T-cell (primary cell): ENCODE measurements around the gene TTLL10. TPM values are rescaled to one million over a fixed set of nuclear protein-coding genes. Genes with fewer than 3 reads are reported as not detected.
"Not testable (repeated sequence)": the region's sequence is repeated elsewhere in the genome, so short reads cannot be mapped to it uniquely, and the experiment has no call there.

ENCODE experiments used
- ATAC-seq, 4 experiments: fragments of 200-7000 bp in 3 of 4; fragments of 150-1000 bp in 1 of 4; cut with Tn5 transposase; replicated peaks in 1 of 4; 1 replicate in 3 of 4; 2 replicates in 1 of 4; pipeline ENCODE4 v1.10.0; 2021; ENCODE audit warnings: moderate library complexity in 3 of 4, mild to moderate bottlenecking in 2 of 4, moderate number of reproducible peaks in 1 of 4
- CTCF ChIA-PET, 2 donors: fragments of 300-600 bp; sonication (Branson Sonifier 250); formaldehyde crosslinking; loops; one replicate each; lab custom pipeline; 2022; ENCODE audit warnings: antibody characterized with exemption in 2 of 2; lab: Charles Lee
- POLR2A ChIA-PET, 2 donors: fragments of 300-600 bp; sonication (Branson Sonifier 250); formaldehyde crosslinking; loops; one replicate each; lab custom pipeline; 2022; ENCODE audit warnings: antibody characterized with exemption in 2 of 2; lab: Charles Lee
- DNase-seq, 35 experiments: peaks; one replicate each; pipeline versions ENCODE4 v3.0.0 to v3.0.0-alpha.2; 2013 to 2023
- H3K27ac ChIP-seq: one replicate; pipeline ENCODE4 v1.5.1; 2013; ENCODE audit warnings: low read length
- H3K27me3 ChIP-seq, 2 experiments: replicated peaks in 1 of 2; 1 replicate in 1 of 2; 2 replicates in 1 of 2; pipeline versions ENCODE4 v1.6.1 to v1.7.0; 2013; ENCODE audit warnings: low read length in 1 of 2, mixed read lengths in 1 of 2; ENCODE audit not compliant: control insufficient read depth in 2 of 2, insufficient read depth in 2 of 2; ENCODE audit errors: extremely low read depth in 1 of 2
- H3K36me3 ChIP-seq, 2 donors: 1 replicate in 1 of 2; 2 replicates in 1 of 2; pipeline versions ENCODE4 v1.6.1 to v1.7.0; 2013; ENCODE audit warnings: low read length in 1 of 2; ENCODE audit not compliant: control insufficient read depth in 2 of 2, insufficient read depth in 1 of 2; ENCODE audit errors: extremely low read depth in 1 of 2
- H3K4me1 ChIP-seq, 2 experiments: 1 replicate in 1 of 2; 2 replicates in 1 of 2; pipeline versions ENCODE4 v1.6.1 to v1.7.0; 2013; ENCODE audit warnings: low read length in 2 of 2, mixed read lengths in 1 of 2; ENCODE audit not compliant: insufficient read depth in 2 of 2, control insufficient read depth in 1 of 2; ENCODE audit errors: extremely low read depth in 1 of 2
- H3K4me3 ChIP-seq, 2 donors: 1 replicate in 1 of 2; 2 replicates in 1 of 2; pipeline versions ENCODE4 v1.5.1 to v1.7.0; 2013; ENCODE audit warnings: mild to moderate bottlenecking in 2 of 2, low read length in 1 of 2, moderate library complexity in 1 of 2; ENCODE audit not compliant: control insufficient read depth in 1 of 2; ENCODE audit errors: extremely low read depth in 1 of 2
- H3K9me3 ChIP-seq: 2 replicates; pipeline ENCODE4 v1.7.0; 2013
- H3K27ac Mint-ChIP-seq, 2 donors: one replicate each; pipeline ENCODE4 v1.8.0; 2020 to 2021; ENCODE audit warnings: mild to moderate bottlenecking in 2 of 2, mixed read lengths in 2 of 2
- H3K27me3 Mint-ChIP-seq, 2 donors: one replicate each; pipeline ENCODE4 v1.8.0; 2021 to 2022; ENCODE audit warnings: mixed read lengths in 2 of 2
- H3K36me3 Mint-ChIP-seq: one replicate; pipeline ENCODE4 v1.8.0; 2021; ENCODE audit warnings: mixed read lengths
- H3K4me1 Mint-ChIP-seq, 3 donors: one replicate each; pipeline ENCODE4 v1.8.0; 2020 to 2022; ENCODE audit warnings: mixed read lengths in 3 of 3, mild to moderate bottlenecking in 1 of 3
- H3K4me3 Mint-ChIP-seq, 3 donors: one replicate each; pipeline ENCODE4 v1.8.0; 2020 to 2022; ENCODE audit warnings: mild to moderate bottlenecking in 3 of 3, mixed read lengths in 3 of 3, moderate library complexity in 3 of 3
- H3K9me3 Mint-ChIP-seq, 3 donors: one replicate each; pipeline ENCODE4 v1.8.0; 2020 to 2022; ENCODE audit warnings: mixed read lengths in 3 of 3
- WGBS: methylation state at CpG from one replicate; pipeline ENCODE4 v1.1.5; 2013; ENCODE audit warnings: missing lambda C conversion rate; ENCODE audit not compliant: insufficient coverage; 5-methylcytosine and 5-hydroxymethylcytosine counted together
- total RNA-seq, 35 experiments: library from RNA in 6 of 35; stranded (reverse) in 6 of 35; fragments of 120-200 nt in 1 of 35; gene quantifications; one replicate each; pipeline versions ENCODE4 v1.2.1 to v1.2.4 and lab custom pipeline; 2013 to 2026

Gene TTLL10
- total RNA-seq, 5 donors from 2014 or later (not counting 1 experiment from before 2014, with no cell fraction given) = 0.26 to 1.0 (median 0.47) TPM; not detected in 1

DNA sequence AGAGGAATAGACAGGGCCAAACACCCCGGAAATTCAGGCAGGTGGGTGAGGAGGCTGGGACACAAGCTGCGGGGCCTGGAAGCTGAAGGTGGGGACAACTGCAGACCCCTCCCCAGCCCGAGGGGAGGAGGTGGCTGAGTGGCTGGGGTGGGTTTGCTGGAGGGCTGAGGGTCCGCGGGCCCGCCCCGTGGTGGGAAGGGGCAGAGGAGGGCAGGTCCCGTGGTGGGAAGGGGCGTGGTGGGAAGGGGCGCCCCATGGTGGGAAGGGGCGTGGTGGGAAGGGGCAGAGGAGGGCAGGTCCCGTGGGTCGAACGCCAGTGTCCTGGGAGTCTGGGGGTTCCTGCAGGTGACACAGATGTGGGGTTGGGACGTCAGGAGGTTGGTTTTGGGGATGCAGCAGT is 24.3 kb upstream of the TTLL10 start:
- Mint-ChIP-seq H3K4me1 (peaks cover 0 to 7% (median 7%) of the 10 kb centered on the region in 3 donors), H3K36me3 (no peaks in the 10 kb centered on the region), H3K27me3 (no peaks in the 10 kb centered on the region), H3K27ac (no peak overlapping the region), H3K9me3 (peaks cover 11 to 19% (median 19%) of the 10 kb centered on the region in 3 donors), H3K4me3 (no peak overlapping the region)
- Histone ChIP-seq H3K9me3 (no peaks in the 10 kb centered on the region), H3K4me1 (peaks cover 2 to 10% of the 10 kb centered on the region in 2 experiments), H3K36me3 (no peaks in the 10 kb centered on the region), H3K27ac (no peak overlapping the region), H3K4me3 (no peak overlapping the region), H3K27me3 (peaks cover 0 to 22% of the 10 kb centered on the region in 2 experiments)
- CTCF ChIA-PET = no interaction called here
- ATAC-seq (no peak), DNase-seq (no peak)
- WGBS = 84% methylated on average over 14 of the region's 15 CpGs
- POLR2A ChIA-PET = no interaction called here

DNA sequence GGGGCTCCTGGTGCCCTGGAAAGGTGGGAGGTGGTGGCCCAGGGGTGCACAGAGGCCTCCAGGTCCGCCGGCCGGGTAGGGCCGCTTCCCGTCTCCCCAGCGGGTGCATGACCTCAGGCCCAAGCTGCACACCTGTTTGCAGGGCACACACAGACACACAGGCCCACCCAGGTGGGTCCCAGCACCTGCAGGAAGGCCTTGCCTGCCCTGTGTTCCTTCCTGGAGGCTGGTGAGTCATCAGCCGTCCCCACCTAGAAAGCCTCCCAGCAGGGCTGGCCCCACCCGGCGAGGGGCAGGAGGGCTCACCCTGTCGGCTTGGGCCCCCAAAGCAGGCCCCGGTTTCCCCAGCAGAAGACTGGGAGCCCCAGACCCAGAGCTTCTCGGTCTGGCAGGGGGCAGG is 23.6 kb upstream of the TTLL10 start:
- peaks cover 11 to 20% (median 19%) of the 10 kb centered on the region in 3 donors for H3K9me3 Mint-ChIP-seq
- H3K36me3 Mint-ChIP-seq = no peaks in the 10 kb centered on the region
- Histone ChIP-seq H3K9me3 (no peaks in the 10 kb centered on the region), H3K4me3 (no peak overlapping the region), H3K4me1 (peaks cover 0 to 3% of the 10 kb centered on the region in 2 experiments), H3K27ac (no peak overlapping the region), H3K27me3 (peaks cover 0 to 18% of the 10 kb centered on the region in 2 experiments), H3K36me3 (no peaks in the 10 kb centered on the region)
- peaks cover 0 to 7% (median 7%) of the 10 kb centered on the region in 3 donors for H3K4me1 Mint-ChIP-seq
- POLR2A ChIA-PET = no interaction called here
- peak in 2 of 4 experiments; percentile 43 to 46 for ATAC-seq
- no peak overlapping the region for H3K27ac Mint-ChIP-seq
- no peak overlapping the region for H3K4me3 Mint-ChIP-seq
- 61% methylated on average over 11 of the region's 12 CpGs for WGBS
- H3K27me3 Mint-ChIP-seq = no peaks in the 10 kb centered on the region
- CTCF ChIA-PET = no interaction called here
- no peak for DNase-seq

DNA sequence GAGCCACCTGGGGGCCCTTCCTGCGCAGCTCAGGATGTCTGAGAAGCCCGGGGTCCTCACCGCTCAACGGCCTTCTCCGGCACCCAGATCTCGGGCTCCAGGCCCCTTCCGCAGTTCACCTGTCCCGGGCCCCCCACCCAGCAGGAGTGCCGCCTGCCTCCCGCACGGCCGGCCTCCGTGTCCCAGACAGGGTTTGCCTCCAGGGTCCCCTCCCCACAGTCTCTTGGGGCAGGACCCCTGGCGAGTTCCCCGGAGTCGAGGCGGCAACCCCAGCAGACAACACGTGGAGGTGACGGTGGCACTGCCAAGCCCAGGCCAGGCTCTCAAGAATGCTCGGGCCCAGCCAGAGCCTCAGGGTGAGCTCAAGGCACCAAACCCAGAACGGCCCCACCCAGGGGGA is 22.4 kb upstream of the TTLL10 start:
- H3K4me3 ChIP-seq = no peak overlapping the region
- no peak for ATAC-seq
- H3K4me3 Mint-ChIP-seq = no peak overlapping the region
- CTCF ChIA-PET = no interaction called here
- peaks cover 0 to 6% of the 10 kb centered on the region in 2 experiments for H3K27me3 ChIP-seq
- no peak overlapping the region for H3K27ac Mint-ChIP-seq
- H3K4me1 ChIP-seq = no peaks in the 10 kb centered on the region
- H3K36me3 ChIP-seq = no peaks in the 10 kb centered on the region
- POLR2A ChIA-PET = no interaction called here
- DNase-seq = no peak
- peaks cover 0 to 7% (median 4%) of the 10 kb centered on the region in 3 donors for H3K4me1 Mint-ChIP-seq
- H3K36me3 Mint-ChIP-seq = no peaks in the 10 kb centered on the region
- H3K9me3 ChIP-seq = no peaks in the 10 kb centered on the region
- no peak overlapping the region for H3K27ac ChIP-seq
- H3K9me3 Mint-ChIP-seq = peaks cover 11 to 24% (median 19%) of the 10 kb centered on the region in 3 donors
- H3K27me3 Mint-ChIP-seq = no peaks in the 10 kb centered on the region
- WGBS = 96% methylated on average over 21 of the region's 21 CpGs

DNA sequence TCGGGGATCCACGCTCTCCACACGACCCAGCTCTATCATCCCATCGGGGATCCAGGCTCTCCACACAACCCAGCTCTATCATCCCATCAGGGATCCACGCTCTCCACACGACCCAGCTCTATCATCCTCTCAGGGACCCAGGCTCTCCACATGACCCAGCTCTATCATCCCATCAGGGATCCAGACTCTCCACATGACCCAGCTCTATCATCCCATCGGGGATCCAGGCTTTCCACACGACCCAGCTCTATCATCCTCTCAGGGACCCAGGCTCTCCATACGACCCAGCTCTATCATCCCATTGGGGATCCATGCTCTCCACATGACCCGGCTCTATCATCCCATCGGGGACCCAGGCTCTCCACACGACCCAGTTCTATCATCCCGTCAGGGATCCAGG is 21.2 kb upstream of the TTLL10 start:
- DNase-seq, POLR2A ChIA-PET: not testable (repeated sequence)
- WGBS = 95% methylated on average over 13 of the region's 13 CpGs

DNA sequence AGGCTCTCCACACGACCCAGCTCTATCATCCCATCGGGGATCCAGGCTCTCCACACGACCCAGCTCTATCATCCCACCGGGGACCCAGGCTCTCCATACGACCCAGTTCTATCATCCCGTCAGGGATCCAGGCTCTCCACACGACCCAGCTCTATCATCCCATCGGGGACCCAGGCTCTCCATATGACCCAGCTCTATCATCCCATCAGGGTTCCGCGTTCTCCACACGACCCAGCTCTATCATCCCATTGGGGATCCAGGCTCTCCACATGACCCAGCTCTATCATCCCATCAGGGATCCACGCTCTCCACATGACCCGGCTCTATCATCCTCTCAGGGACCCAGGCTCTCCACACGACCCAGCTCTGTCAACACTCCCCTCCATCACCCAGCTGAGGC is 20.5 kb upstream of the TTLL10 start:
- 90% methylated on average over 12 of the region's 14 CpGs for WGBS
- Mint-ChIP-seq H3K27ac (peak overlapping the region; percentile 80 to 81), H3K9me3 (peaks cover 11 to 24% (median 19%) of the 10 kb centered on the region in 3 donors)
- H3K27me3 Mint-ChIP-seq, H3K4me3 Mint-ChIP-seq, H3K36me3 ChIP-seq, H3K27ac ChIP-seq, CTCF ChIA-PET, DNase-seq, H3K4me1 Mint-ChIP-seq, H3K27me3 ChIP-seq, ATAC-seq, H3K36me3 Mint-ChIP-seq, H3K9me3 ChIP-seq, POLR2A ChIA-PET, H3K4me3 ChIP-seq: not testable (repeated sequence)
- H3K4me1 ChIP-seq = peaks cover 0 to 12% of the 10 kb centered on the region in 2 experiments

More for the DNA sequence above, 21.2 kb upstream of the TTLL10 start:
- H3K4me1 Mint-ChIP-seq, H3K36me3 Mint-ChIP-seq, CTCF ChIA-PET, H3K27me3 Mint-ChIP-seq, H3K36me3 ChIP-seq, H3K4me3 Mint-ChIP-seq, H3K4me1 ChIP-seq, H3K9me3 ChIP-seq, ATAC-seq, H3K27me3 ChIP-seq, H3K27ac ChIP-seq, H3K4me3 ChIP-seq: not testable (repeated sequence)
- Mint-ChIP-seq H3K9me3 (peaks cover 11 to 24% (median 19%) of the 10 kb centered on the region in 3 donors), H3K27ac (peak overlapping the region; percentile 80 to 81)

DNA sequence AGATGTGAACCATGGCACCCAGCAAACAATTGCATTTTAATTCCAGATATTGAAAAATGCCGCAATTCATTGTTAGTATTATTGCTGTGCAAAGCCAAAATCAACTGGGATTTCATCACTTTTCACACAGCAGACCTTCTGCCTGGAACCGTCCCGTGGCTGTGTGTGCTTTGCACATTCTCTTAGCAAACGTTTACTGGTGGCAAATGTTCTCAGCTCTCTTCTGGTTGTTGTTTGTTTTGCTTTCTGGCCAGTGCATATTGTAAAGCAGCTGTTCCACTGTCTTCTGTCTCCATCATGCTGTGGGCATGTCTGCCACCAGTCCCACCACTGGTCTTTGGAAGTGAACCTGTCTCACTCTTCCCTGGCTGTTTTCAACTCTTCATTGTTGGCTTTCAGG is 19.8 kb upstream of the TTLL10 start:
- Histone ChIP-seq H3K4me3 (no peak overlapping the region), H3K9me3 (no peaks in the 10 kb centered on the region), H3K27me3 (no peaks in the 10 kb centered on the region), H3K36me3 (no peaks in the 10 kb centered on the region), H3K4me1 (peaks cover 0 to 18% of the 10 kb centered on the region in 2 experiments), H3K27ac (no peak overlapping the region)
- CTCF ChIA-PET = no interaction called here
- H3K27me3 Mint-ChIP-seq = no peaks in the 10 kb centered on the region
- H3K4me1 Mint-ChIP-seq = peaks cover 0 to 7% (median 6%) of the 10 kb centered on the region in 3 donors
- no peak for DNase-seq
- H3K27ac Mint-ChIP-seq = peak overlapping the region; percentile 1 to 9
- POLR2A ChIA-PET = no interaction called here
- H3K36me3 Mint-ChIP-seq = no peaks in the 10 kb centered on the region
- no peak for ATAC-seq
- WGBS = 100% methylated on average over 2 of the region's 4 CpGs
- no peak overlapping the region for H3K4me3 Mint-ChIP-seq
- H3K9me3 Mint-ChIP-seq = peaks cover 11 to 24% (median 19%) of the 10 kb centered on the region in 3 donors
